Measurements from ENCODE around the gene HGS. TPM values are rescaled to one million over a fixed set of nuclear protein-coding genes. Genes with fewer than 3 reads are reported as not detected.

The HGS gene
- total RNA-seq, 1 experiment from 2014 or later = 165 TPM

DNA sequence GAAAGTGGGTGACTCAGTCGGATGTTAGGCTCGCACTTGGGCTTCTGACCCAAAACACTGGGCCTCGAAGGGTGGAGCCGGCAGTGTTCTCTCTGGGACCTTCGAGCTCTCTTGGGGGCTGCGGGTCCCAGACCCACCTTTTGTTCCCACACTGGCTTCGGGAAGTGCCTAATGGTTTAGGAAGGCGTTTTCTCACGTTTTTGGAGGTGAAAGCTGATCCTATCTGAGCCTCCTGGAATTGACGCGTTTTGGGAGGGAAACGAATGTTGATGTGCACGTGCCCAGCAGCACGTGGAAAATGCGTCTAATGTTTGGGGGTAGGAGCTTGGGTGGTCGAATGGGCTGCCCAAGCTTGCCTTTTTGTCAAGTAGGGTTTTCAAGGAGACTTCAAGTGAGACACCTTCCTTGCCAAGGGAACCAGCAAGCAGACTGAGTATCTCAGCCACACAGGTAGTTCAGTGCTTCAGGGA, 666 bp downstream of the HGS start:
- DNase-seq (ENCODE audit: low read depth) = peak; percentile 77

GRCh38 chr17:81685108-81685507, 1.3 kb downstream of the HGS start:
- peak; percentile 84 for DNase-seq (ENCODE audit: low read depth)

GRCh38 chr17:81686614-81687013, 2.8 kb downstream of the HGS start:
- DNase-seq (ENCODE audit: low read depth) = no peak

- DNase-seq (ENCODE audit: low read depth) = no peak
Measured at GRCh38 chr17:81687770-81688541, 4.1 kb downstream of the HGS start.

GRCh38 chr17:81688616-81689015, 4.8 kb downstream of the HGS start:
- DNase-seq (ENCODE audit: low read depth) = no peak

DNA sequence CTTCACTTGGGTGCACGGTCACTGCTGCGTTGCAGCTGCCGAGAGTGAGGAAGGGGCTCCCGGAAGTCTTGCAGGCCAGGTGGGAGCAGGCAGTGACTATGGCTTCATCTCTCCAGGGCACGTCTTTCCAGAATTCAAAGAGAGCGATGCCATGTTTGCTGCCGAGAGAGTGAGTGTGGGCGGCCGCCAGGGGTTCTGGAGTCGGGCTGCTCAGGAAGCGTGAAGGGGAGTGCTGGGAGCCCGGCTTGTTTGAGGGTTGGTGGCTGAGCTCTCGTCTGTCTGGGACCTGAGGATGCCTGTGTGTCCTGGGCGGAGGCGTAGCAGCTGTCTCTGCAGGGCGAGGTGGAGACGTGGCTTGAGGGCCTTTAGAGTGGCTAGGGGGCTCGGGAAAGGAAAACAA, 6.3 kb downstream of the HGS start:
- no peak for DNase-seq (ENCODE audit: low read depth)

DNA sequence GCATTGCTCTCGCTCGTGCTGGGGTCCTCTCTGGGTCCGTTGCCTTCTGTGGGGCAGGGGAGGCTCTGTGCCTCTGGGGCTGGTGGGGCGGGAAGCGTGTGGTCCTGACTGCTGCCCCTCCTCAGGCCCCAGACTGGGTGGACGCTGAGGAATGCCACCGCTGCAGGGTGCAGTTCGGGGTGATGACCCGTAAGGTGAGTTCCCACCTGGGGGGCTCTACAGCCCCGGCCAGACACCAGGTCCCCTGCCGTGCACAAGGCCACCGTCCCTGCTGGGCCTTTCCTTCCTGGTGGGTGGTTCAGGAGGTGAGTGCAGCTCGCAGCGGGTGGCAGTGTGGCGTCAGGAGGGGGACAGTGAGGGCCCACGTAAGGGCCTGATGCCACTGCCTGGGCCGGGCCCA, 6.7 kb downstream of the HGS start:
- no peak for DNase-seq (ENCODE audit: low read depth)

- no peak for DNase-seq (ENCODE audit: low read depth)
Measured at GRCh38 chr17:81691196-81691595, 7.4 kb downstream of the HGS start.

GRCh38 chr17:81691608-81692007, 7.8 kb downstream of the HGS start:
- no peak for DNase-seq (ENCODE audit: low read depth)

DNA sequence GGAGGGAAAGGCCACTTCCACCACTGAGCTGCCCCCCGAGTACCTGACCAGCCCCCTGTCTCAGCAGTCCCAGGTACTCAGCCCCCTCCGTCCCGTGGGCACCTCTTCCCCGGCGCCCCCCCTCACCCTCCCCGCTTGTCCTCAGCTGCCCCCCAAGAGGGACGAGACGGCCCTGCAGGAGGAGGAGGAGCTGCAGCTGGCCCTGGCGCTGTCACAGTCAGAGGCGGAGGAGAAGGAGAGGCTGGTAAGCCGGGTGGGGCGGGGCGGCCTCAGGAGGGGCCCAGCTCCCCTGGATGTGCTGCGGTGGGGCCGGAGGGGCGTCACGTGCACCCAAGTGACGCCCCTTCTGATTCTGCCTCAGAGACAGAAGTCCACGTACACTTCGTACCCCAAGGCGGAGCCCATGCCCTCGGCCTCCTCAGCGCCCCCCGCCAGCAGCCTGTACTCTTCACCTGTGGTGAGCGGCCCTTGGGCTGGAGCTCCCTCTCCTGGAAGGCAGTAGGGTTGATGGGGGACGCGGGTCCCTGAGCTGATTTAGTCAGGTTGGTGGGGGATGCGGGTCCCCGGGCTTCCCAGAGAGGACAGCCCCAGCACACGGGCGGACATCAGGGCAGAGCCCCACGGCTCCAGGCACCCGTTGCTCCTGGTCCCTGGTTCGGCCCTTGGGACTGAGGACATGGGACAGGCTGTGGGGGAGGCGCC, 9.8 kb downstream of the HGS start:
- no peak for DNase-seq (ENCODE audit: low read depth)

DNA sequence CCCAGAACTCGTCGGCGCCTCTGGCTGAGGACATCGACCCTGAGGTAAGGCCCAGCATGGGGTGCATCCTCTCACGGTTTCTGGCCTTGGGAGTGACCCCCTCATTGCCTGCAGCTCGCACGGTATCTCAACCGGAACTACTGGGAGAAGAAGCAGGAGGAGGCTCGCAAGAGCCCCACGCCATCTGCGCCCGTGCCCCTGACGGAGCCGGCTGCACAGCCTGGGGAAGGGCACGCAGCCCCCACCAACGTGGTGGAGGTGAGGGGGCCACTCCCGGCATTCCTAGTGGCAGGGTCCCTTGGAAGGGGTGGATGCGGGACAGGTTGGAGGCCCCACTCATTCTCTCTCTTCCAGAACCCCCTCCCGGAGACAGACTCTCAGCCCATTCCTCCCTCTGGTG, 11.0 kb downstream of the HGS start:
- no peak for DNase-seq (ENCODE audit: low read depth)

GRCh38 chr17:81695211-81695610, 11.4 kb downstream of the HGS start:
- DNase-seq (ENCODE audit: low read depth) = no peak

DNA sequence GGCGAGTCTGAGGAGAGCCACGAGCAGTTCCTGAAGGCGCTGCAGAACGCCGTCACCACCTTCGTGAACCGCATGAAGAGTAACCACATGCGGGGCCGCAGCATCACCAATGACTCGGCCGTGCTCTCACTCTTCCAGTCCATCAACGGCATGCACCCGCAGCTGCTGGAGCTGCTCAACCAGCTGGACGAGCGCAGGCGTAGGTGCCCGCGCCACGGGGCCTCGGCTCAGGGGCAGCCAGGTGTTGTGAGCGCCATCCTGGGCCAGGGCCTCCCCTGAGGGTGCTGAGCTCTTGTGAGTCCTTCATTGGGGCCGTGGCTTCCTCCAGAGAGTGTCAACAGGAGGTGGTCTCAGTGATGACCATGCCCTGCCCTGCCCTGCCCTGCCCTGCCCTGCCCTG, 12.0 kb downstream of the HGS start:
- DNase-seq (ENCODE audit: low read depth) = no peak

GRCh38 chr17:81696218-81696941, 12.6 kb downstream of the HGS start:
- no peak for DNase-seq (ENCODE audit: low read depth)

DNA sequence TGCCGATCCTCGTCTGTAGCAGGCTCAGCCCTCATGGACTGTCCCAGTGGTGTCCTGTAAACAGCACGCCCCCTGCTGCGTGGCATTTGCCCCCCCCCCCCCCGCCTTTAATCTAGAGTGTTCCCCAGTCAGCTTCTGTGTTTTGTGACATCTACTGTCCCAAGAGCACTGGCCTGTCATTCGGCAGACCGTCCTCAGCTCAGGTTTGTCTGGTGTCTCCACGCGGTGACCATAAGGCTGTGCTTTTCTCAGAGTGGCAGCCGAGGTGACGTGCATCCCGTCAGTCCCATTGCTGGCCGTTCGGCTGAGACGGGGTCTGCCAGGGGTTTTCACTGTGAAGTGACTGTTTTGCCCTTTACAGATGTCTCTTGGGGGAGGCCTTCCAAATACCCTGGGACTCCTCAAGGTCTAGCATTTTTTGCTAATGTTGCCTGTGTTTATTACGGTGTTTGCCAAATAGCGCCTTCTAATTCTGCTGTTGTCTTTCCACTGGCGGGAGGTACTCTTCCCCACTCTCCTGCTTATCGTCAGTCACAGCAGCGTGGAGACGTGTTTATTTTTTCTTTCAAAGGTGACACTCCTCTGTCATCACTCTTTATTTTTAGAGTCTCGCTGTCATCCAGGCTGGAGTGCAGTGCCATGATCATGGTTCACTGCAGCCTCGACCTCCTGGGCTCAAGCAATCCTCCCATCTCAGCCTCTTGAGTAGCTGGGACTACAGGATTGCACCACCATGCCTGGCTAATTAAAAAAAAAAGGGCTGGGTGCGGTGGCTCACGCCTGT, 13.6 kb downstream of the HGS start:
- DNase-seq (ENCODE audit: low read depth) = no peak

DNA sequence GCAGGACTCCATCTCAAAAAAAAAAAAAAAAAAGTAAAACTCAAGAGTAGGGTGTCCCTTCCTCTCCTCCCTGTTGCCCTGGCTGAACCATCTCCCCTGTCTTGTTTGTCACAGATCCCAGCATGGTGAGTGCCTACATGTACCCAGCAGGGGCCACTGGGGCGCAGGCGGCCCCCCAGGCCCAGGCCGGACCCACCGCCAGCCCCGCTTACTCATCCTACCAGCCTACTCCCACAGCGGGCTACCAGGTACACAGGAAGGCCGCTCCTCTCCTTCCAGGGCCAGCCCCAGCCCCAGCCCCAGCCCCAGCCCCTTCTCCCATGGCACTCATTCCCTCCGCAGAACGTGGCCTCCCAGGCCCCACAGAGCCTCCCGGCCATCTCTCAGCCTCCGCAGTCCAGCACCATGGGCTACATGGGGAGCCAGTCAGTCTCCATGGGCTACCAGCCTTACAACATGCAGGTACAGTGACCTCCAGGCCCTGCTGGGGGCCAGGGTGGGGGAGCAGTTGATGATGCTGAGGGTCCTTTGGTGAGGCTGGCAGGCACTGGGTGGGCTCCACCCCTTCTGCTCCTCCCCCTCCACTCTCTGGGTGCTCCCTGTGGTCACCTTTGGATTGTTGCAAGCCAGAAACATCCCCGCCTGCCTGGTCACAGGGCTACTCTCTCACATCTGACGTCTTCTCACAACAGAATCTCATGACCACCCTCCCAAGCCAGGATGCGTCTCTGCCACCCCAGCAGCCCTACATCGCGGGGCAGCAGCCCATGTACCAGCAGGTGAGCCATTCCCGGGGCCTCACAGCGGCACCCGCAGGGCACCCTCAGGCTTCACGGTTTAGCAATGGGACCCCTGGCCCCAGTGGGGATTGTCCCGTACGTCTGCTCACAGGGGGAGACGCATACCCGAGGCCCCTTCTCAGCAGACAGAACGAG, 16.8 kb downstream of the HGS start:
- no peak for DNase-seq (ENCODE audit: low read depth)

DNA sequence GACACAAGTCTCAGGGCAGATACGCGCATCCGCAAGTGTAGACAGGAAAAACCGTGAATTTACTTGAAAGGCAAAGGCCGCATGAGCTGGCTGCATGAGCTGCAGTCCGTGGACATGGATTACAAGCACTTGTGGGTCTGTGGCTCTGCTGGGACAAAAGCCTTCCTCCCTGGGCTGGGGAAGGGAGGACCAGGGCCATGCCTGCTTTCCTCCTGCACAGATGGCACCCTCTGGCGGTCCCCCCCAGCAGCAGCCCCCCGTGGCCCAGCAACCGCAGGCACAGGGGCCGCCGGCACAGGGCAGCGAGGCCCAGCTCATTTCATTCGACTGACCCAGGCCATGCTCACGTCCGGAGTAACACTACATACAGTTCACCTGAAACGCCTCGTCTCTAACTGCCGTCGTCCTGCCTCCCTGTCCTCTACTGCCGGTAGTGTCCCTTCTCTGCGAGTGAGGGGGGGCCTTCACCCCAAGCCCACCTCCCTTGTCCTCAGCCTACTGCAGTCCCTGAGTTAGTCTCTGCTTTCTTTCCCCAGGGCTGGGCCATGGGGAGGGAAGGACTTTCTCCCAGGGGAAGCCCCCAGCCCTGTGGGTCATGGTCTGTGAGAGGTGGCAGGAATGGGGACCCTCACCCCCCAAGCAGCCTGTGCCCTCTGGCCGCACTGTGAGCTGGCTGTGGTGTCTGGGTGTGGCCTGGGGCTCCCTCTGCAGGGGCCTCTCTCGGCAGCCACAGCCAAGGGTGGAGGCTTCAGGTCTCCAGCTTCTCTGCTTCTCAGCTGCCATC, 17.7 kb downstream of the HGS start:
- DNase-seq (ENCODE audit: low read depth) = no peak

- peak; percentile 89 for DNase-seq (ENCODE audit: low read depth)
Measured at GRCh38 chr17:81702934-81703746, 19.3 kb downstream of the HGS start, which contains the start of gene MRPL12. TSS of gene MRPL12 (plus strand) at chr17:81703367. CDS start at chr17:81703502, 135 bp downstream.

Data from HT1080 (cell line).